Measurements from ENCODE around the gene IP6K3. TPM values are rescaled to one million over a fixed set of nuclear protein-coding genes. Genes with fewer than 3 reads are reported as not detected.
A peak's percentile ranks its signal among the peaks of the same experiment; 100 is the strongest.

The IP6K3 gene
- total RNA-seq, 1 donor from 2014 or later: not detected

DNA sequence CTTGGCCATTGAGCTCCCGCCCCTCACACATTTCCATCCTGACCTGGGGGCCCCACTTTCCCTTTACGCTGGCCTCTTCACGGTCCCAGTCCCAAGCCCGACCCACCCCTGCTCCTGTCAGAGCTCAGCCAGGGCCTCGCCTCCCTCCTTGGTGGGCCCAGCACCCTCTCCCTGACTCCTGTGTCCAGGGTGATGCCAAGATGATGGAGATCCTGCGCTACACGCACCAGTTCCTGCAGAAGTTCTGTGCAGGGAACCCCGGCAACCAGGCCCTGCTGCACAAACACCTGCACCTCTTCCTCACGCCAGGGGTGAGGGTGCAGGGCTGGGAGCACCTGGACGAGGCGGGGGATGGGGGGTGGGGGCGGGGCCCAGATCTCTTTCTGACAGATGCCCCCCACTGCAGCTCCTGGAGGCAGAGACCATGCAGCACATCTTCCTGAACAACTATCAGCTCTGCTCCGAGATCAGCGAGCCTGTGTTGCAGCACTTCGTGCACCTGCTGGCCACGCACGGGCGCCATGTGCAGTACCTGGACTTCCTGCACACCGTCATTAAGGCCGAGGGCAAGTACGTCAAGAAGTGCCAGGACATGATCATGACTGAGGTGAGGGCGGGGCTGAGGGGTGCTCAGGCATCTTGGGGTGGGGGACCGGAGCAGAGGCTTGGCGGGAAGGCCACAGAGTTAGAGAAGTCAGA lies 68.3 kb downstream of the IP6K3 start:
- CTCF ChIA-PET: no interaction called here

DNA sequence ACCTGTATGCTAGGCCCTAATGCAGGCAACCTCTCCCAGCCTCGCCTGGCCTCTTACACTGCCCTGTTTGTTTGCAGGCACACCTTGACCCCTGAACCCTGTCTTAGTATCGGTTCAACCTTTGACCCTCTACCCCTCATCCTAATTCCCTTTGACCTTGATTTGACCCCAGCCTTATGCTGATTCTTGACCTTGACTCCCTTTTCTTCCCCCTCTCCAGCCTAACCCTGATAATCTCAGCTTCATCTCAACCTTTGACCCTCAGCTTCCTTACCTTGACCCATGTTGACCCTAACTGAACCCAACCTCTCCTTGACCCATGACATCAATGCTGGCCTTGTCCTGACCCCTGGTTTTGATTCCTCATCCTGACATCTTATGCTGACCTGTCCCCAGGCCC lies 69.0 kb downstream of the IP6K3 start:
- DNase-seq (no peak), ATAC-seq (ENCODE audit: low read depth) (no peak)
- H3K27ac Mint-ChIP-seq: no peak overlapping the region
- ChIA-PET CTCF (no interaction called here), POLR2A (no interaction called here)
- H3K9me3 Mint-ChIP-seq: no peaks in the 10 kb centered on the region
- peaks cover 88% of the 10 kb centered on the region for H3K36me3 Mint-ChIP-seq (ENCODE audit: low read depth)
- intact Hi-C loops (cut with micrococcal nuclease): no loop called here
- H3K4me3 Mint-ChIP-seq: no peak overlapping the region
- TF ChIP-seq, protein P1, sequence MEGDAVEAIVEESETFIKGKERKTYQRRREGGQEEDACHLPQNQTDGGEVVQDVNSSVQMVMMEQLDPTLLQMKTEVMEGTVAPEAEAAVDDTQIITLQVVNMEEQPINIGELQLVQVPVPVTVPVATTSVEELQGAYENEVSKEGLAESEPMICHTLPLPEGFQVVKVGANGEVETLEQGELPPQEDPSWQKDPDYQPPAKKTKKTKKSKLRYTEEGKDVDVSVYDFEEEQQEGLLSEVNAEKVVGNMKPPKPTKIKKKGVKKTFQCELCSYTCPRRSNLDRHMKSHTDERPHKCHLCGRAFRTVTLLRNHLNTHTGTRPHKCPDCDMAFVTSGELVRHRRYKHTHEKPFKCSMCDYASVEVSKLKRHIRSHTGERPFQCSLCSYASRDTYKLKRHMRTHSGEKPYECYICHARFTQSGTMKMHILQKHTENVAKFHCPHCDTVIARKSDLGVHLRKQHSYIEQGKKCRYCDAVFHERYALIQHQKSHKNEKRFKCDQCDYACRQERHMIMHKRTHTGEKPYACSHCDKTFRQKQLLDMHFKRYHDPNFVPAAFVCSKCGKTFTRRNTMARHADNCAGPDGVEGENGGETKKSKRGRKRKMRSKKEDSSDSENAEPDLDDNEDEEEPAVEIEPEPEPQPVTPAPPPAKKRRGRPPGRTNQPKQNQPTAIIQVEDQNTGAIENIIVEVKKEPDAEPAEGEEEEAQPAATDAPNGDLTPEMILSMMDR (IDR thresholded peaks at IDR 0.05): no peak
- H3K4me1 Mint-ChIP-seq: peaks cover 24% of the 10 kb centered on the region
- H3K27me3 Mint-ChIP-seq: no peaks in the 10 kb centered on the region

More for the DNA sequence above, 68.3 kb downstream of the IP6K3 start:
- intact Hi-C loops (cut with micrococcal nuclease): no loop called here
- Mint-ChIP-seq H3K27me3 (no peaks in the 10 kb centered on the region), H3K4me1 (peaks cover 24% of the 10 kb centered on the region), H3K27ac (peak overlapping the region; percentile 63), H3K4me3 (no peak overlapping the region), H3K36me3 (ENCODE audit: low read depth) (peaks cover 85% of the 10 kb centered on the region), H3K9me3 (no peaks in the 10 kb centered on the region)
- TF ChIP-seq, protein P1 (IDR thresholded peaks at IDR 0.05): no peak
- POLR2A ChIA-PET: no interaction called here
- ATAC-seq (ENCODE audit: low read depth) (no peak), DNase-seq (no peak)

DNA sequence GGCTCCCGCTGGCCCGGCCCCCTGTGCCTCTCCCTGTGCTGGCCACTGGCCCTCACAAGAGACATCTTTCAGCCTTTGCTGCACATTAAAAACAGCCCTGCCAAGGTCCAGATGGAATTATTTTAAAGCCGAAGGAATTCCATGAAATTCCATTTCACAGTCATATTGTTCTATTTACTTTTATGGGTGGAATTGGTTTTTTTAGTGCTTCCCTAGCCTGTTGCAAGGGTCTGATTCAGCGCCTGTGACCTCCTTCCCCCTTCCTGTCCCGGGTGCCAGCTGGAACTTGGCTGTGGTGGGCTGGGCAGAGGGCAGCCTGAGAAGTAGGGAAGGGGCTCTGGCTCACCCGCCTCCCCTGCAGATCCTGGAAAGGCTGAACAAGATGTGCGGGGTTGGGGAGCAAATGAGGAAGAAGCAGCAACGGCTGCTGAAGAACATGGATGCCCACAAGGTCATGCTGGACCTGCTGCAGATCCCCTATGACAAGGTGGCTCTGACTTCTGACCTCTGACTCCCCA lies 69.5 kb downstream of the IP6K3 start:
- peaks cover 85% of the 10 kb centered on the region for H3K36me3 Mint-ChIP-seq (ENCODE audit: low read depth)
- ChIA-PET POLR2A (no interaction called here), CTCF (no interaction called here)
- H3K9me3 Mint-ChIP-seq: no peaks in the 10 kb centered on the region
- no peak for ATAC-seq (ENCODE audit: low read depth)
- no peak overlapping the region for H3K27ac Mint-ChIP-seq
- no peaks in the 10 kb centered on the region for H3K27me3 Mint-ChIP-seq
- H3K4me3 Mint-ChIP-seq: no peak overlapping the region
- peaks cover 24% of the 10 kb centered on the region for H3K4me1 Mint-ChIP-seq
- DNase-seq: no peak
- TF ChIP-seq, protein P1 (IDR thresholded peaks at IDR 0.05): no peak
- intact Hi-C loops (cut with micrococcal nuclease): no loop called here

DNA sequence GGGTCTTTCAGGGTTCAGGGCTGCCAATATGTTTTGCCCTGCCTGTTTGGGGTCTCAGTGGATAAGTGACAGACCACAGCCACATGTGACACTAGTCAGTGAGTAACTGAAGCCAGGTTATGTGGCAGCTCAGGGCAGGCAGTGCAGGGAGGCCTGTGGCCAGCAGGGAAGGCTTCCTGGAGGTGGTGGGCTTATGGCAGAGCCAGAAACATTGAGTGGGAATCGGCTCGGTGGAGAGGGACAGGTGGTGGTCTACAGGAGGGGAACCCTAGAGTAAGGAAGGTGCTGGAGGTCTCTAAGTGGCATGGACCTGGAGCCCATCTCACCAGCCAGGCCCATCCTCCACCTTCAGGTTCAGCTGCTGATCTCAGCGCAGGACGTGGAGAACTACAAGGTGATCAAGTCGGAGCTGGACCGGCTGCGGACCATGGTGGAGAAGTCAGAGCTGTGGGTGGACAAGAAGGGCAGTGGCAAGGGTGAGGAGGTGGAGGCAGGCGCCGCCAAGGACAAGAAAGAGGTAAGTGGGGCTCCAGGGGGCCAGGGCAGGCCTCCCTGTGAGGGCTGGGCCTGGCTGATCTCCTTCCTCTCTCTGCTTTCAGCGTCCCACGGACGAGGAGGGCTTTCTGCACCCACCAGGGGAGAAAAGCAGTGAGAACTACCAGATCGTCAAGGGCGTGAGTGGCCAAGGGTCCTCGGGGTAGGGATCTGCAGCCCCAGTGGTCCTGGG lies 70.1 kb downstream of the IP6K3 start:
- POLR2A ChIA-PET: no interaction called here
- peaks cover 88% of the 10 kb centered on the region for H3K36me3 Mint-ChIP-seq (ENCODE audit: low read depth)
- TF ChIP-seq, protein P1 (IDR thresholded peaks at IDR 0.05): no peak
- peaks cover 24% of the 10 kb centered on the region for H3K4me1 Mint-ChIP-seq
- no peaks in the 10 kb centered on the region for H3K27me3 Mint-ChIP-seq
- no peak for DNase-seq
- no peaks in the 10 kb centered on the region for H3K9me3 Mint-ChIP-seq
- intact Hi-C loops (cut with micrococcal nuclease): no loop called here
- CTCF ChIA-PET: no interaction called here
- ATAC-seq (ENCODE audit: low read depth): no peak
- no peak overlapping the region for H3K27ac Mint-ChIP-seq
- H3K4me3 Mint-ChIP-seq: no peak overlapping the region

DNA sequence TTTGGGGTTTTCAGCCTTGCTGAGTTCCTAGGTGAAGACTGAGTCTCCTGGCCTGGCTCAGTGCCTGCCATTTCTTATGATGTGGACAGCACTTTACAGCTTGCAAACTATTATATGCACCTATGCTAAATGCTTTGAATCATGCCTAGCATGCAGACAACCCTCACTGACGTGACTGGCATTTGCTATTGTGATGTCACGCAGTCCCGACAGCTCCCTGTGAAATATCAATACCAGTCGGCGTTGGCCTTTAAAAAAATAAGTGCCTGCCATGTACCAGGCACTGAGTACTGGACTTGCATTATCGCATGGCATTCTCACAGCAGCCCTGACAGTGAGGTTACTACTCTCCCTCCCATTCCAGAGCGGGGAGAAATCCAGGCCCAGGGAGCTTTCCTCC lies 70.7 kb downstream of the IP6K3 start:
- Mint-ChIP-seq H3K27me3 (no peaks in the 10 kb centered on the region), H3K4me1 (peaks cover 24% of the 10 kb centered on the region), H3K4me3 (no peak overlapping the region), H3K27ac (no peak overlapping the region), H3K9me3 (no peaks in the 10 kb centered on the region), H3K36me3 (ENCODE audit: low read depth) (peaks cover 88% of the 10 kb centered on the region)
- ChIA-PET POLR2A (no interaction called here), CTCF (no interaction called here)
- TF ChIP-seq, protein P1 (IDR thresholded peaks at IDR 0.05): no peak
- ATAC-seq (ENCODE audit: low read depth) (no peak), DNase-seq (no peak)
- intact Hi-C loops (cut with micrococcal nuclease): no loop called here
